Subcutaneous adipose tissue (tissue), 4 donors: ENCODE data around the gene CDKL5. TPM values are rescaled to one million over a fixed set of nuclear protein-coding genes. Genes with fewer than 3 reads are reported as not detected.

Source experiments
- total RNA-seq, 4 donors: library from RNA; depleted of rRNA; stranded (reverse); fragments of >200 nt; gene quantifications; one replicate each; pipeline ENCODE4 v1.1.0, GENCODE V29; 2016
- TF ChIP-seq, protein P1 (sequence below): fragments of 450-650 bp; IDR thresholded peaks from one replicate; pipeline ENCODE4 v1.5.1; 2016; ENCODE audit warnings: low read depth, mild to moderate bottlenecking, control low read depth, antibody characterized with exemption, moderate library complexity

The CDKL5 gene
- total RNA-seq, 4 donors from 2014 or later = 4.6 to 6.2 (median 5.4) TPM

DNA sequence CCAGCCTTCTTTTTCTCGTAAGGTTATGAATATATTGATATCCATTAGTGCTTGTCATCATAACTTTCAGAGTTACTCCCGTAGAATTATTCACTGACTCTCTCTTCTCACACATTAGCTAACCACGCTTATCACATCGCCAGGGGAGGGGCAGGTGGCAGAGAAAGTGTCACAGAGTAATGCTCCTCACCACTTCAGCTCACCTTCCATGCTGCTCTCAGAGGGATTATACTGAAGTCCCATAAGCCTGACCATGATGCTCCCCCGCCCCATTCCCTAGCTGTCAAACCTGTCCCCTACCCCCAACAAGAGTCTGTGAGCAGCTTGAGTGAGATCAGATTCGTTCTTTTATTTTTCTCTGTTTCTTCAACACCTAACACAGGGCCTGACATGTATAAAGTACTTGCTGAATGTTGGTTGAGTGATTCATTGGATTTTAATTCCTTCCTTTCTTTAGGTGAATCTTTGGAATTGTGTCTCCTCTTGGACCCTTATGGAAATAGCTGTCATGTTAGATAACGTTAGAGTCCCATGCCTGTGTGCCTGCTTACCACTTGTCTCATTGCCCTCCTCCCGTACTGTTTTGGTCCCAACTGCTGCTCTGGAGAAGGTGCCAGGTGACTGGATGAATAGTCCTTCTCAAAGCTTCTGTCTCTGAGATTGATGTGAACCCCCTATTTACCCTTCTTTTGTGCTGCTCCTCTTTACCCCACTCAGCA, 191.4 kb downstream of the CDKL5 start:
- TF ChIP-seq, protein P1, sequence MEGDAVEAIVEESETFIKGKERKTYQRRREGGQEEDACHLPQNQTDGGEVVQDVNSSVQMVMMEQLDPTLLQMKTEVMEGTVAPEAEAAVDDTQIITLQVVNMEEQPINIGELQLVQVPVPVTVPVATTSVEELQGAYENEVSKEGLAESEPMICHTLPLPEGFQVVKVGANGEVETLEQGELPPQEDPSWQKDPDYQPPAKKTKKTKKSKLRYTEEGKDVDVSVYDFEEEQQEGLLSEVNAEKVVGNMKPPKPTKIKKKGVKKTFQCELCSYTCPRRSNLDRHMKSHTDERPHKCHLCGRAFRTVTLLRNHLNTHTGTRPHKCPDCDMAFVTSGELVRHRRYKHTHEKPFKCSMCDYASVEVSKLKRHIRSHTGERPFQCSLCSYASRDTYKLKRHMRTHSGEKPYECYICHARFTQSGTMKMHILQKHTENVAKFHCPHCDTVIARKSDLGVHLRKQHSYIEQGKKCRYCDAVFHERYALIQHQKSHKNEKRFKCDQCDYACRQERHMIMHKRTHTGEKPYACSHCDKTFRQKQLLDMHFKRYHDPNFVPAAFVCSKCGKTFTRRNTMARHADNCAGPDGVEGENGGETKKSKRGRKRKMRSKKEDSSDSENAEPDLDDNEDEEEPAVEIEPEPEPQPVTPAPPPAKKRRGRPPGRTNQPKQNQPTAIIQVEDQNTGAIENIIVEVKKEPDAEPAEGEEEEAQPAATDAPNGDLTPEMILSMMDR = no peak

DNA sequence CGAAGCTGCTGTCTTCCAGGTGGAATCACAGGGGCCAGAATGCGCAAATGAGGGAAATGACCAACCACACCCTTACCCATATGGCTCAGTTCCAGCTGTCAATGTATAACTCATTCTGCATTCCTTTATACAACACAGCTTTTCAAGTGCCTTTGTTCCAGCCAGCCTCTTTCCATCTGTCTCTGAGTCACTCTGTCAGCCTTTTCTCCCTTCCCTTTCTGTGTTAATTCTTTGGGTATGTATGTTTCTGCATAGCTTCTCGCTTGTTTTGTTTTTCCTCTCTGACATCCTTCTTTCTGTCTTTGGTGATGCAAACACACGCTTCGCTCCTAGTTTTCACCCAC, 192.0 kb downstream of the CDKL5 start:
- TF ChIP-seq, protein P1 = no peak

DNA sequence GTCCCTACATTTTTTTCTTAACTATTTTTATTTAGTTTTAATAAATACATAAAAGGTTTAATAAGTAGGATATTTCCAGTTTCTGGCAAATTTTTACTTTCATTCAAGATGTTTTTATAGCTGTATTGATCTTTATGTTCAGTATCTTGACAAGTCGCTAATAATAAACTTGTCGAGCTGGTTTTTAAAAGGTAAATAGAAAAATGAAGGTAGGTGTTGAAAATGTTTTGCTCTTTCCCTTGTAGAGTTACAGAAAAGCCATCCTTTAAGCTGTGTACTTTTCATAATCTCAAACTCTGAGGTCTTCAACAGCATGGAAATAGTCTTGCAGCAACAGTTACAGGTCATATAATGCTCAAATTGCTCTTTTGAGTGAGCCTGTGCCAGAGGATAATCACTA, 193.9 kb downstream of the CDKL5 start:
- TF ChIP-seq, protein P1 = no peak

DNA sequence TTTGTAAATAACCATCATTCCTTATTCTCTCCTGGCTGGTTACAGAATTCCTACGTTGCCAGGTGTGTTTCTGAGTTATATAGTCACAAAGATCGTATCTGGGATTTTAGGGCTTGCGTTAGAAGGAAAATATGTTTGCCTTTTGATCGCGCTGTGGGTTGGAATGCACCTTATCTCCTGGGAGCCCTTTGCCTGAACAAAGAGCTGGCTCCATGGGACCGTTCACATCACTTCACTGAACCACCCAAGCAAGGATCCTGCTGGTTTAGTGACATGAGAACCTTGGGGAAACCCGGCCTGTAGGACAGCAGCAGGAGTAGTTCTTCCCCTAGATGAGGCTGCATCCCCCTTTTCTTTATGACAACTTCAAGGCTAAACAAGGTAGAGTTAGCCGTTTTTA, 194.9 kb downstream of the CDKL5 start:
- TF ChIP-seq, protein P1 = no peak

DNA sequence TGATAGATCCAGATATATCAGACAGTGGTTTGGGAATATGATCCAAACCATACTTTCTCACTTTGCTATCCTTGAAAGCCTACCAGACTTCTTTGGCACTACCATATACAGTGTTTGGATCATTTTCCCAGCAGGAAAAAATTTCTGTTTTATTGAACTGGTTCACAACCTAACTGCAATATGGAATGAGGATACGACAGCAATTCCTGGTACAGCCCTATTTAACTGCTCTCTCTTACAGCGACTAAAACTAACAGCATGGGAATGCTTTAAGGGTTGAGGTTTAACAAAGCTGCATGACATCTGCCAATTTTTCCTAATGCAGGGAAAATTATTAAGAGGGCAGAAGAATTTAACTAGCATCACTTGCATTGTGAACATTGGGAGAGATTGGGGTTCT, 199.2 kb downstream of the CDKL5 start:
- TF ChIP-seq, protein P1 = no peak

DNA sequence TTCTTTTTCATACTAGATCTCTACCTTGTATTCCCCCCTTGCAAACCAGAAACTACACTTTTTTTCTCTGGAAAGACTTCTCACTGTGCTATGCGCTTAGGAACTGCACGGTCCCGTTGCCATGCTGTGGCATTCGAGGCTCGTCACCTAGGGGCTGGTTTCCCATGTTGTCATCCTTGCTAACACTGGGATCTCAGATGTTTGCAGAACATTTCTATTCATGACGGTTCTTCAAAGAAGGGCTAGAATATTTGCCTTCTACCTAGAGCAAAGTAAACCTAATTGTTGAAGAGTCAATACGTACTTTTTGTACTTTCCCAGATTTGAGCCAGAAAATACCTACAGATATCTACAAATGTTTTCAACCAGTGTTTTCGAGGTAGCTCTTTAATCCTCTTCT, 205.5 kb downstream of the CDKL5 start:
- TF ChIP-seq, protein P1 = no peak

DNA sequence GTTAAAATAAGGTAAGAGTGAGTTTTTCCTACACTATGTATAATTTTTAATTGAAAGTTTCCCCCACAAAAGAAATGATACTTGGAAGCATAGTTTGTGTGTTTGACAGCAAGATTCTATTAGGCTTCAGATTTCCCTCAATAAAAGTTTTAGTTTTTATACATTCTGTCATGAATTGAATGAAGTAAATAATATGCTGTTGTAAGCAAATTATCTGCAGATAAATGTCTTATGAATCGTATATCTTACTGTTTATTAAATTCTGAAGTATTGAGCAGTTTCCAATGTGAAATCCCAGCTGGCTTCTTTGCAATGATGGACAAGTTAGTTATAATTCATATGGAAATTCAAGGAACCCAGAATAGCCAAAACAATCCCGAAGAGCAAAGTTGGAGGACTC, 213.0 kb downstream of the CDKL5 start:
- TF ChIP-seq, protein P1 = no peak
